HG03095 (cell line): ENCODE results near the gene KIAA1217.
"Not testable (repeated sequence)": the region's sequence is repeated elsewhere in the genome, so short reads cannot be mapped to it uniquely, and the experiment has no call there.

Experiments
- ATAC-seq: cut with Tn5 transposase; IDR thresholded peaks from one replicate; pipeline ENCODE4 v1.9.1; 2021; ENCODE audit warnings: moderate library complexity; ENCODE audit not compliant: unreplicated experiment

Gene KIAA1217

GRCh38 chr10:24459836-24460235 is 250.9 kb downstream of the KIAA1217 start:
- no peak for ATAC-seq

- ATAC-seq: no peak
Observed at GRCh38 chr10:24462291-24462813, 253.4 kb downstream of the KIAA1217 start.

GRCh38 chr10:24462889-24463552 is 254.1 kb downstream of the KIAA1217 start:
- ATAC-seq: no peak

- peak; percentile 74 for ATAC-seq
Observed at GRCh38 chr10:24463611-24464426, 254.9 kb downstream of the KIAA1217 start.

- no peak for ATAC-seq
Observed at GRCh38 chr10:24465124-24465874, 256.4 kb downstream of the KIAA1217 start.

DNA sequence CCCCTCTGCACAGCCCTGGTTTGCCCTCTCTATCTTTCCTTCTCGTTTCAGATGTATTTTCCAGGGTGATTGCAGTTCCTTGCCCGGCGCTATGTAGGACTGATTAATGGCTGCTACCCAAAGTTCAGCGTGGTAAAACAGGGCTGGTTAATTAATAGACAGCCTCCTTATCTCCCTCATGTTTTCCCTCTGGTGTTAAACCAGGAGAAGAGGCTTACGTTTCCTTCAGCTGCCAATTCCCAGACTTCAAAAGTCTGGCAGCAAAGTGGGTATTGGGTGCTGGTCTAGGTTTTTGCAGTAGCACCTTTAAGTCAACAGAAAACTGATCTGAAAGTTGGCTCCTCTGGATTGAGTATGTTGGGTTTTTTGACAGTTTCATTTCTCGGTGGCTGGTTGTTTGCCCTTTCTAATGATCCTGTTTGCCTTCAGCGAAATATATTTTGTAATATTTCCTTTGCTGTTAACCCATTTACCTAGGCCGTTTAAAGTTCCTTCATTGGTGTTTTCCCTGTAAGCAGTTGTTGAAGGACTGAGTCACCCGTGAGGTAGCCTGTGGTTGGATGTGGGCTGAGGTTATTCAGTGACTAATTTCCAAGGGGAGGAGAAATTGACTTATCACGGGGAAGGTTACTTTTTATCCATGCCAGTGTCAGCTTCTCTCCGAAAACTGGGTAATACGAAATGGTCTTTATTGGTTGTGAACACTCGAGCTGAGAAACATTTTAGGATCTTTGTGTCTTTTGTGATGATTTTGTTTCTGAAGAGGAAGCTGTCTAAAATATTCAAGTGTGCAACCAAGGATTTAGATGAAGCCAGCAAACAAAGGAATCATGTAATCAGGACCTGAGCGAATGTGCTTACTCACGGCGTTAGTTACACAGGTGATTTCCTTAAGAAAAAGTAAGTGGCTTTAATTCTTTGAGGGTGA is 257.2 kb downstream of the KIAA1217 start:
- peak; percentile 52 for ATAC-seq

DNA sequence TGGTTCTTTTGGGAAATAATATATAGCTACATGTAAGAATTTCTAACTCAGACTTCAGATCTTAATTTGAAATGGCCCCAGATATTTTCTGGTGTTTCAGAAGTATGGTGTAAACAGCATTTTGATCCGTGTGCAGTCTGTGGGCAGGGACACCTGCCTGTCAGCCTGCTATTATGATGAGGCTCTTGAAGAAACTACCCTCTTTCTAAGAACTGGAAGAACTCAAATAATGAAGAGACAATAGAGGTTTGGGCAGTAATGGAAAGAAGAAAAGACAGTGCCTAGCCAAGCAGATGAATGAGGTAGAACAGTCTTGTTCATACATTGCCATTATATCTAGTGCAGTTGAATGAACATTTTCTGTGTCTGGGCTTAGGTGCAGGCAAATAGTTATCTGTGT is 258.2 kb downstream of the KIAA1217 start:
- ATAC-seq: no peak

GRCh38 chr10:24467605-24468004 is 258.7 kb downstream of the KIAA1217 start:
- ATAC-seq: no peak

GRCh38 chr10:24468281-24468751 is 259.4 kb downstream of the KIAA1217 start:
- no peak for ATAC-seq

GRCh38 chr10:24469993-24470392 is 261.1 kb downstream of the KIAA1217 start:
- ATAC-seq: no peak

DNA sequence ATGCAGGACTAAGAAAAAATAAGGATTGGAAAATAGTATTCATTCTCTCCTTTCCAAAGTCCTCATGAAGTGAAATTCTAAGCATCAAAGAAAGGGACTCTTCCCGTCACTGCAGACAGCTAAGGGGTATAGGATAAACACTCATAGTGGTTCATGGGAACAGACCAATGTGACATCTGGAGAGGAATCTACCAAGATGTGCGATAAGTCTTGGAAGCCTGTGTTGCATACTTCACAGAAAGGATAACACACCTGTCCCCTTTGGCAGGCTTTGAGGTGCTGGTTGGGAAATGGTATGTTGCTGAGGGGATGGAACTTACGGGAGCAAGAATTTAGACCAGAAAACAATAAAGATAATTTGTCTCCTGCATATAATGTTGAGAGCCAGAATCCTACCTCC is 266.7 kb downstream of the KIAA1217 start:
- no peak for ATAC-seq

GRCh38 chr10:24476913-24477701 is 268.2 kb downstream of the KIAA1217 start:
- ATAC-seq: no peak

DNA sequence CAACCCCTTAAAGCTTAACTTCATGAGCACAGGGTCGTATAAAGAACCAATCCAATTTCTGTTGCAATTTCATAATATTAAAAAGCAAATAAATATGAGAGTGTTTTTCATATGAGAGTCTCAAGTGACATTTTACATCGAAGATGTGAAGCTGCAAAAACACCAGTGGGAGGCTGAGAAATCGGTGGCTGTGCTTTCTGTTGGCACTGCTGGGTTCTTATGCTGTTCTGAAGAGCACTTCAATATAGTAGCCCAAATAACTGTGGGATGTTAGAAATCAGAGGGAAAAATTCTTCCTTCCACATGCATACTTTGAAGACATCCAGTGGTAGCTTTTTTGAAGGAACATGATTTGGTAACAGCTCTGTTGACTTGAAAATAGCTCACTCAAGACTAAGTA is 269.0 kb downstream of the KIAA1217 start:
- ATAC-seq: no peak

DNA sequence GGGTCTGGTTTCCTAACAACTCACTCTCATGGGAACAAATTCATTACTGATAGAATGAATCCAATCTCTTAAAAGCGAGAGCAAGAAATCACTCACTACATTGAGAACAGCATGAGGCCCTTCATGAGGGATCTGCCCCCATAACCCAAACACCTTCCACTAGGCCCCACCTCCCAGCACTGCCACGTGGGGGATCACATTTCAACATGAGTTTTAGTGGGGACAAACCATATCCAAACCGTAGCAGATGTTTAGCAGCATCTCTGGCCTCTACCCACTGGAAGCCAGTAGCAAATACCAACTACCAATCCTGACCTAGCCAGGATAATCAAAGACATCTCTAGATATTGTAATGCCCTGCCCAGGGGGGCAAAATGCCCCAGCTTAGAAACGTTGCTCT is 270.9 kb downstream of the KIAA1217 start:
- ATAC-seq: no peak

DNA sequence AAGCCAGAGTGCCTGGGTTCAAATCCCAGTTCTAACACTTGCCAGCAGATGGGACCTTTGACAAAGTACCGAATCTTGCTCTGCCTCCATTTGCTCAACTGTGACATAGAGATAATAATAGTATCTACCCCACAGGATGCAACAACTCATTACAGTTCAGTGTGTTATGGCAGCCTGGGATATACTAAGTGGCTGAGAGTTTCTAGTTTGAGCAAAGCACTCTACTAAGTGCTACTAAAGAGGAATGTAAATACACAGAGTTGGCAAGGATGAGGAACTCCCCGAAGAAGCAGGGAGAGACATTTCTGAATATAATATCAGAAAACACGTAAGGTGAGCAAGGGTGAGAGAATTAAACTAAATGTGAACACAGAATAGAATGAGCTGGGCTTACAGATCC is 271.5 kb downstream of the KIAA1217 start:
- ATAC-seq: no peak

GRCh38 chr10:24481241-24481640 is 272.3 kb downstream of the KIAA1217 start:
- no peak for ATAC-seq

GRCh38 chr10:24482713-24483112 is 273.8 kb downstream of the KIAA1217 start:
- not testable (repeated sequence) for ATAC-seq

GRCh38 chr10:24483701-24484100 is 274.8 kb downstream of the KIAA1217 start:
- ATAC-seq: no peak

GRCh38 chr10:24484771-24485170 is 275.8 kb downstream of the KIAA1217 start:
- ATAC-seq: no peak
